HepG2 (cell line): ENCODE measurements around the gene ENTREP3. TPM values are rescaled to one million over a fixed set of nuclear protein-coding genes. Genes with fewer than 3 reads are reported as not detected.

ENCODE experiments used
- ARNT ChIP-seq: fragments of 450-650 bp; IDR thresholded peaks from 2 replicates; pipeline ENCODE4 v1.6.1; 2017
- ARNTL ChIP-seq: sonication (generic); formaldehyde crosslinking; IDR thresholded peaks from 2 replicates; pipeline ENCODE4 v1.4.0; 2020; ENCODE audit warnings: mild to moderate bottlenecking, missing genetic modification reagents
- HMG20A ChIP-seq: IDR thresholded peaks from 2 replicates; pipeline ENCODE4 v1.6.1; 2016; ENCODE audit warnings: borderline replicate concordance
- MAFK ChIP-seq, 2 experiments: IDR thresholded peaks in 1 of 2; conservative IDR thresholded peaks in 1 of 2; 2 replicates each; pipeline ENCODE4 v1.6.1; 2011; ENCODE audit warnings: improper control_type of control experiment in 2 of 2, low read length in 2 of 2
- MEIS2 ChIP-seq: sonication (generic); formaldehyde crosslinking; IDR thresholded peaks from 2 replicates; pipeline ENCODE4 v1.9.0; 2021; ENCODE audit warnings: mild to moderate bottlenecking, missing genetic modification reagents
- MTA1 ChIP-seq: sonication (generic); formaldehyde crosslinking; IDR thresholded peaks from 2 replicates; pipeline ENCODE4 v1.4.0; 2020; ENCODE audit warnings: missing genetic modification reagents, mild to moderate bottlenecking, borderline replicate concordance
- MTF1 ChIP-seq: sonication (generic); formaldehyde crosslinking; IDR thresholded peaks from 2 replicates; pipeline ENCODE4 v1.5.0; 2020; ENCODE audit warnings: missing genetic modification reagents
- RARA ChIP-seq: IDR thresholded peaks from 2 replicates; pipeline ENCODE4 v1.6.1; 2016; ENCODE audit warnings: missing genetic modification reagents, missing compliant biosample characterization
- SKI ChIP-seq: fragments of 450-650 bp; IDR thresholded peaks from one replicate; pipeline ENCODE4 v1.6.1; 2018; ENCODE audit warnings: mild to moderate bottlenecking; ENCODE audit not compliant: partially characterized antibody
- ZNF230 ChIP-seq: sonication (generic); formaldehyde crosslinking; IDR thresholded peaks from 2 replicates; pipeline ENCODE4 v1.4.0; 2020; ENCODE audit warnings: mild to moderate bottlenecking, missing genetic modification reagents
- ZNF343 ChIP-seq: sonication (generic); formaldehyde crosslinking; IDR thresholded peaks from 2 replicates; pipeline ENCODE4 v1.4.0; 2020; ENCODE audit warnings: mild to moderate bottlenecking, missing genetic modification reagents
- ZNF546 ChIP-seq: sonication (generic); formaldehyde crosslinking; conservative IDR thresholded peaks from 2 replicates; pipeline ENCODE4 v1.8.1; 2023; ENCODE audit warnings: mild to moderate bottlenecking, missing genetic modification reagents
- ZNF75D ChIP-seq: sonication (generic); formaldehyde crosslinking; IDR thresholded peaks from 2 replicates; pipeline ENCODE4 v1.8.1; 2023; ENCODE audit warnings: missing genetic modification reagents, mild to moderate bottlenecking, borderline replicate concordance
- ZNF776 ChIP-seq: sonication (generic); formaldehyde crosslinking; IDR thresholded peaks from 2 replicates; pipeline ENCODE4 v1.4.0; 2020; ENCODE audit warnings: mild to moderate bottlenecking, missing genetic modification reagents
- polyA plus RNA-seq, 8 experiments: library from polyadenylated mRNA; depleted of rRNA in 3 of 8; stranded (reverse) in 7 of 8; unstranded in 1 of 8; fragments of >200 nt; fragmentation: Illumina TruSeq in 4 of 8; extraction: Trizol in 4 of 8; gene quantifications; 2 replicates each; pipeline versions ENCODE4 v1.2.1 to v1.2.3, GENCODE V29; 2011 to 2016; ENCODE audit warnings: low read depth in 4 of 8, missing spikeins in 1 of 8, mixed read lengths in 1 of 8; ENCODE audit not compliant: insufficient read depth in 1 of 8
- total RNA-seq, 5 experiments: library from RNA; depleted of rRNA; stranded (reverse); fragments of >200 nt; fragmentation: Illumina TruSeq; extraction: Trizol; gene quantifications; 2 replicates each; pipeline ENCODE4 v1.2.3, GENCODE V29; 2016; ENCODE audit warnings: low read depth in 1 of 5
- TF ChIP-seq, protein P1 (sequence below): sonication (generic); formaldehyde crosslinking; IDR thresholded peaks from 2 replicates; pipeline ENCODE4 v1.5.0; 2020; ENCODE audit warnings: mild to moderate bottlenecking, missing genetic modification reagents, moderate library complexity
- TF ChIP-seq, protein P2 (sequence below): sonication (generic); formaldehyde crosslinking; IDR thresholded peaks from 2 replicates; pipeline ENCODE4 v1.5.1; 2020; ENCODE audit warnings: missing genetic modification reagents, mild to moderate bottlenecking, borderline replicate concordance
- TF ChIP-seq, protein P3 (sequence below): sonication (generic); formaldehyde crosslinking; IDR thresholded peaks from 2 replicates; pipeline ENCODE4 v1.4.0; 2020; ENCODE audit warnings: mild to moderate bottlenecking, missing genetic modification reagents, borderline replicate concordance
- TF ChIP-seq, protein P4 (sequence below): sonication (generic); formaldehyde crosslinking; IDR thresholded peaks from 2 replicates; pipeline ENCODE4 v1.8.0; 2022; ENCODE audit warnings: mild to moderate bottlenecking, missing genetic modification reagents; ENCODE audit not compliant: insufficient replicate concordance

ENTREP3 gene
- total and polyA plus RNA-seq, 2 of the 13 experiments (the other 11 are each of a cell fraction or from before 2014, with no cell fraction given) = 4.1 to 9.9 TPM

DNA sequence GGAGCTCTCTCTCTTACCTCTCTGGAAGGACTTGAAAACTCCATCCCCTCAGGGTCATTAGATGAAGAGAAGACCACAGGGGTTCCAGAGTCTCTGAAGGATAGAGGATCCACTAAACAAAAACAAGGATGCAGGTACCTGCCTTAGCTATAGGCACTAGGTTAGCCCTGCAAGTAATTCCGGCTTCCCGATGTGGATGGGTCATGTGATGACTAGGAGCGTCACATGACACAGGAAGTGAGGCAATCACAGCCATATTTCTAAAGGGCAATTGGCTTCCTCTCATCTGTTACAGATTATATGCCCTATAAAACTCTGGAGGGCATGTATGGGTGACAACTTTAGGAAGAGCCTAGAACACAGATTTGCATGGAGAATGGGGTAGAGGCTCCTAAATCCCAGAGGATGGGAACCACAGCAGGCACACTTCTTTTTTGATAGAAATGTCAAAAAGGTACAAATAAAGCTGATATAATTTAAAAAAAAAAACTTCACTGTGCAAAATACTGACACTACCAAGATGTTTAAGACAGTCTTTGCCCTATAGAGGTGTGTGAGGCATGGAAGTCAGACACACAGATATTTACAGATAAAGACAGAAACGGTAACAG, 14.1 kb downstream of the ENTREP3 start (continued):
- TF ChIP-seq, protein P1, sequence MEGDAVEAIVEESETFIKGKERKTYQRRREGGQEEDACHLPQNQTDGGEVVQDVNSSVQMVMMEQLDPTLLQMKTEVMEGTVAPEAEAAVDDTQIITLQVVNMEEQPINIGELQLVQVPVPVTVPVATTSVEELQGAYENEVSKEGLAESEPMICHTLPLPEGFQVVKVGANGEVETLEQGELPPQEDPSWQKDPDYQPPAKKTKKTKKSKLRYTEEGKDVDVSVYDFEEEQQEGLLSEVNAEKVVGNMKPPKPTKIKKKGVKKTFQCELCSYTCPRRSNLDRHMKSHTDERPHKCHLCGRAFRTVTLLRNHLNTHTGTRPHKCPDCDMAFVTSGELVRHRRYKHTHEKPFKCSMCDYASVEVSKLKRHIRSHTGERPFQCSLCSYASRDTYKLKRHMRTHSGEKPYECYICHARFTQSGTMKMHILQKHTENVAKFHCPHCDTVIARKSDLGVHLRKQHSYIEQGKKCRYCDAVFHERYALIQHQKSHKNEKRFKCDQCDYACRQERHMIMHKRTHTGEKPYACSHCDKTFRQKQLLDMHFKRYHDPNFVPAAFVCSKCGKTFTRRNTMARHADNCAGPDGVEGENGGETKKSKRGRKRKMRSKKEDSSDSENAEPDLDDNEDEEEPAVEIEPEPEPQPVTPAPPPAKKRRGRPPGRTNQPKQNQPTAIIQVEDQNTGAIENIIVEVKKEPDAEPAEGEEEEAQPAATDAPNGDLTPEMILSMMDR (CRISPR knock-in tag) = no peak
- TF ChIP-seq ZNF776 (CRISPR knock-in tag) (no peak), ZNF75D (no peak), ZNF343 (no peak), ZNF546 (CRISPR knock-in tag) (no peak), SKI (no peak), MTF1 (no peak), MAFK (conservative IDR thresholded peaks at IDR 0.05 in 1 of 2, IDR thresholded peaks at IDR 0.05 in 1 of 2; ENCODE audit: low read length in 2 of 2) (no peak), ARNT (no peak), ZNF230 (CRISPR knock-in tag) (no peak), RARA (CRISPR knock-in tag) (no peak), MTA1 (CRISPR knock-in tag) (no peak), ARNTL (CRISPR knock-in tag) (no peak), MEIS2 (no peak), HMG20A (CRISPR knock-in tag) (0 out of 2 replicates have a peak, but pooled peaks have one; percentile 9)
- TF ChIP-seq, protein P2, sequence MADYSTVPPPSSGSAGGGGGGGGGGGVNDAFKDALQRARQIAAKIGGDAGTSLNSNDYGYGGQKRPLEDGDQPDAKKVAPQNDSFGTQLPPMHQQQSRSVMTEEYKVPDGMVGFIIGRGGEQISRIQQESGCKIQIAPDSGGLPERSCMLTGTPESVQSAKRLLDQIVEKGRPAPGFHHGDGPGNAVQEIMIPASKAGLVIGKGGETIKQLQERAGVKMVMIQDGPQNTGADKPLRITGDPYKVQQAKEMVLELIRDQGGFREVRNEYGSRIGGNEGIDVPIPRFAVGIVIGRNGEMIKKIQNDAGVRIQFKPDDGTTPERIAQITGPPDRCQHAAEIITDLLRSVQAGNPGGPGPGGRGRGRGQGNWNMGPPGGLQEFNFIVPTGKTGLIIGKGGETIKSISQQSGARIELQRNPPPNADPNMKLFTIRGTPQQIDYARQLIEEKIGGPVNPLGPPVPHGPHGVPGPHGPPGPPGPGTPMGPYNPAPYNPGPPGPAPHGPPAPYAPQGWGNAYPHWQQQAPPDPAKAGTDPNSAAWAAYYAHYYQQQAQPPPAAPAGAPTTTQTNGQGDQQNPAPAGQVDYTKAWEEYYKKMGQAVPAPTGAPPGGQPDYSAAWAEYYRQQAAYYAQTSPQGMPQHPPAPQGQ (CRISPR knock-in tag) = no peak
- TF ChIP-seq, protein P3, sequence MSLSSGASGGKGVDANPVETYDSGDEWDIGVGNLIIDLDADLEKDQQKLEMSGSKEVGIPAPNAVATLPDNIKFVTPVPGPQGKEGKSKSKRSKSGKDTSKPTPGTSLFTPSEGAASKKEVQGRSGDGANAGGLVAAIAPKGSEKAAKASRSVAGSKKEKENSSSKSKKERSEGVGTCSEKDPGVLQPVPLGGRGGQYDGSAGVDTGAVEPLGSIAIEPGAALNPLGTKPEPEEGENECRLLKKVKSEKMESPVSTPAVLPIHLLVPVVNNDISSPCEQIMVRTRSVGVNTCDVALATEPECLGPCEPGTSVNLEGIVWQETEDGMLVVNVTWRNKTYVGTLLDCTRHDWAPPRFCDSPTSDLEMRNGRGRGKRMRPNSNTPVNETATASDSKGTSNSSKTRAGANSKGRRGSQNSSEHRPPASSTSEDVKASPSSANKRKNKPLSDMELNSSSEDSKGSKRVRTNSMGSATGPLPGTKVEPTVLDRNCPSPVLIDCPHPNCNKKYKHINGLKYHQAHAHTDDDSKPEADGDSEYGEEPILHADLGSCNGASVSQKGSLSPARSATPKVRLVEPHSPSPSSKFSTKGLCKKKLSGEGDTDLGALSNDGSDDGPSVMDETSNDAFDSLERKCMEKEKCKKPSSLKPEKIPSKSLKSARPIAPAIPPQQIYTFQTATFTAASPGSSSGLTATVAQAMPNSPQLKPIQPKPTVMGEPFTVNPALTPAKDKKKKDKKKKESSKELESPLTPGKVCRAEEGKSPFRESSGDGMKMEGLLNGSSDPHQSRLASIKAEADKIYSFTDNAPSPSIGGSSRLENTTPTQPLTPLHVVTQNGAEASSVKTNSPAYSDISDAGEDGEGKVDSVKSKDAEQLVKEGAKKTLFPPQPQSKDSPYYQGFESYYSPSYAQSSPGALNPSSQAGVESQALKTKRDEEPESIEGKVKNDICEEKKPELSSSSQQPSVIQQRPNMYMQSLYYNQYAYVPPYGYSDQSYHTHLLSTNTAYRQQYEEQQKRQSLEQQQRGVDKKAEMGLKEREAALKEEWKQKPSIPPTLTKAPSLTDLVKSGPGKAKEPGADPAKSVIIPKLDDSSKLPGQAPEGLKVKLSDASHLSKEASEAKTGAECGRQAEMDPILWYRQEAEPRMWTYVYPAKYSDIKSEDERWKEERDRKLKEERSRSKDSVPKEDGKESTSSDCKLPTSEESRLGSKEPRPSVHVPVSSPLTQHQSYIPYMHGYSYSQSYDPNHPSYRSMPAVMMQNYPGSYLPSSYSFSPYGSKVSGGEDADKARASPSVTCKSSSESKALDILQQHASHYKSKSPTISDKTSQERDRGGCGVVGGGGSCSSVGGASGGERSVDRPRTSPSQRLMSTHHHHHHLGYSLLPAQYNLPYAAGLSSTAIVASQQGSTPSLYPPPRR (CRISPR knock-in tag) = no peak
- TF ChIP-seq, protein P4, sequence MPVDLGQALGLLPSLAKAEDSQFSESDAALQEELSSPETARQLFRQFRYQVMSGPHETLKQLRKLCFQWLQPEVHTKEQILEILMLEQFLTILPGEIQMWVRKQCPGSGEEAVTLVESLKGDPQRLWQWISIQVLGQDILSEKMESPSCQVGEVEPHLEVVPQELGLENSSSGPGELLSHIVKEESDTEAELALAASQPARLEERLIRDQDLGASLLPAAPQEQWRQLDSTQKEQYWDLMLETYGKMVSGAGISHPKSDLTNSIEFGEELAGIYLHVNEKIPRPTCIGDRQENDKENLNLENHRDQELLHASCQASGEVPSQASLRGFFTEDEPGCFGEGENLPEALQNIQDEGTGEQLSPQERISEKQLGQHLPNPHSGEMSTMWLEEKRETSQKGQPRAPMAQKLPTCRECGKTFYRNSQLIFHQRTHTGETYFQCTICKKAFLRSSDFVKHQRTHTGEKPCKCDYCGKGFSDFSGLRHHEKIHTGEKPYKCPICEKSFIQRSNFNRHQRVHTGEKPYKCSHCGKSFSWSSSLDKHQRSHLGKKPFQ (CRISPR knock-in tag) = no peak
